WTC11 (cell line): ENCODE measurements around the gene SLC34A1. TPM values are rescaled to one million over a fixed set of nuclear protein-coding genes. Genes with fewer than 3 reads are reported as not detected.

ENCODE experiments used
- ATAC-seq: fragments of 200-7000 bp; cut with Tn5 transposase; 2 replicates; pipeline ENCODE4 v1.10.0; 2021; ENCODE audit warnings: mild to moderate bottlenecking, moderate library complexity
- CTCF ChIA-PET: fragments of 300-600 bp; sonication (Branson Sonifier 250); formaldehyde crosslinking; loops from one replicate; lab custom pipeline; 2021; ENCODE audit warnings: antibody characterized with exemption; lab: Charles Lee
- POLR2A ChIA-PET: fragments of 350-600 bp; sonication (Branson Sonifier 250); formaldehyde crosslinking; loops from one replicate; lab custom pipeline; 2021; ENCODE audit warnings: antibody characterized with exemption; lab: Charles Lee
- DNase-seq: peaks from one replicate; pipeline ENCODE4 v3.0.0; 2021; ENCODE audit warnings: low spot score
- H3K27ac Mint-ChIP-seq: 2 replicates; pipeline ENCODE4 v1.8.0; 2021; ENCODE audit warnings: mixed read lengths
- H3K27me3 Mint-ChIP-seq: 2 replicates; pipeline ENCODE4 v1.8.0; 2021; ENCODE audit warnings: low read depth, mild to moderate bottlenecking, moderate library complexity, mixed read lengths
- H3K36me3 Mint-ChIP-seq: 2 replicates; pipeline ENCODE4 v1.8.0; 2021; ENCODE audit warnings: mixed read lengths
- H3K4me1 Mint-ChIP-seq: 2 replicates; pipeline ENCODE4 v1.8.0; 2022; ENCODE audit warnings: mixed read lengths
- H3K4me3 Mint-ChIP-seq: 2 replicates; pipeline ENCODE4 v1.8.0; 2021; ENCODE audit warnings: mild to moderate bottlenecking, moderate library complexity, mixed read lengths
- H3K9me3 Mint-ChIP-seq: 2 replicates; pipeline ENCODE4 v1.8.0; 2021; ENCODE audit warnings: mixed read lengths
- ATF6 ChIP-seq: sonication (generic); formaldehyde crosslinking; IDR thresholded peaks from 2 replicates; pipeline ENCODE4 v1.8.1; 2023; ENCODE audit warnings: mild to moderate bottlenecking, missing genetic modification reagents
- CREB1 ChIP-seq: sonication (generic); formaldehyde crosslinking; IDR thresholded peaks from 2 replicates; pipeline ENCODE4 v1.8.0; 2023; ENCODE audit warnings: mild to moderate bottlenecking, missing genetic modification reagents
- EMX1 ChIP-seq: fragments of 250-450 bp; sonication (Bioruptor Pico); IDR thresholded peaks from 2 replicates; pipeline ENCODE4 v1.8.0; 2021; ENCODE audit warnings: mild to moderate bottlenecking
- ERG ChIP-seq: fragments of 250-450 bp; sonication (Bioruptor Pico); IDR thresholded peaks from 2 replicates; pipeline ENCODE4 v1.8.0; 2021; ENCODE audit warnings: mild to moderate bottlenecking
- FOXJ3 ChIP-seq: sonication (generic); formaldehyde crosslinking; IDR thresholded peaks from 2 replicates; pipeline ENCODE4 v1.9.0; 2021; ENCODE audit warnings: missing genetic modification reagents, mild to moderate bottlenecking, borderline replicate concordance
- HMGXB4 ChIP-seq: sonication (generic); formaldehyde crosslinking; IDR thresholded peaks from 2 replicates; pipeline ENCODE4 v1.8.1; 2023; ENCODE audit warnings: mild to moderate bottlenecking, moderate library complexity, missing genetic modification reagents
- JAZF1 ChIP-seq: fragments of 250-450 bp; sonication (Bioruptor Pico); IDR thresholded peaks from 2 replicates; pipeline ENCODE4 v1.9.0; 2021; ENCODE audit warnings: moderate library complexity, mild to moderate bottlenecking, inconsistent platforms
- NFYB ChIP-seq: sonication (generic); formaldehyde crosslinking; conservative IDR thresholded peaks from 2 replicates; pipeline ENCODE4 v1.8.0; 2022; ENCODE audit warnings: low read depth, missing genetic modification reagents
- NR2C2 ChIP-seq: sonication (generic); formaldehyde crosslinking; IDR thresholded peaks from 2 replicates; pipeline ENCODE4 v1.8.0; 2022; ENCODE audit warnings: mild to moderate bottlenecking, missing genetic modification reagents
- NR3C1 ChIP-seq: sonication (generic); formaldehyde crosslinking; conservative IDR thresholded peaks from 2 replicates; pipeline ENCODE4 v1.8.1; 2023; ENCODE audit warnings: low read depth, mild to moderate bottlenecking, missing genetic modification reagents
- SMAD3 ChIP-seq: sonication (generic); formaldehyde crosslinking; IDR thresholded peaks from 2 replicates; pipeline ENCODE4 v1.8.0; 2022; ENCODE audit warnings: missing genetic modification reagents, mild to moderate bottlenecking, borderline replicate concordance
- TEAD1 ChIP-seq: sonication (generic); formaldehyde crosslinking; IDR thresholded peaks from 2 replicates; pipeline ENCODE4 v1.8.0; 2022; ENCODE audit warnings: mild to moderate bottlenecking, missing genetic modification reagents
- ZBTB21 ChIP-seq: sonication (generic); formaldehyde crosslinking; IDR thresholded peaks from 2 replicates; pipeline ENCODE4 v1.8.1; 2023; ENCODE audit warnings: mild to moderate bottlenecking, missing genetic modification reagents, borderline replicate concordance
- ZMAT4 ChIP-seq: fragments of 250-450 bp; sonication (Bioruptor Pico); IDR thresholded peaks from 2 replicates; pipeline ENCODE4 v1.9.0; 2021; ENCODE audit warnings: mild to moderate bottlenecking
- ZNF121 ChIP-seq: sonication (generic); formaldehyde crosslinking; IDR thresholded peaks from 2 replicates; pipeline ENCODE4 v1.8.0; 2023; ENCODE audit warnings: missing genetic modification reagents
- ZNF281 ChIP-seq: sonication (generic); formaldehyde crosslinking; IDR thresholded peaks from 2 replicates; pipeline ENCODE4 v1.8.0; 2023; ENCODE audit warnings: mild to moderate bottlenecking, missing genetic modification reagents
- ZNF317 ChIP-seq: sonication (generic); formaldehyde crosslinking; IDR thresholded peaks from 2 replicates; pipeline ENCODE4 v1.8.1; 2023; ENCODE audit warnings: low read depth, mild to moderate bottlenecking, moderate library complexity, missing genetic modification reagents, borderline replicate concordance
- ZNF671 ChIP-seq: fragments of 250-450 bp; sonication (Bioruptor Pico); IDR thresholded peaks from 2 replicates; pipeline ENCODE4 v1.8.0; 2021; ENCODE audit warnings: mild to moderate bottlenecking
- total RNA-seq: library from RNA; stranded (reverse); gene quantifications from 3 replicates; pipeline ENCODE4 v1.2.3, GENCODE V29; 2021

SLC34A1 gene
- total RNA-seq, 1 experiment from 2014 or later: not detected

GRCh38 chr5:177347699-177348098 lies 36.5 kb upstream of the SLC34A1 start:
- Mint-ChIP-seq H3K9me3 (no peaks in the 10 kb centered on the region), H3K27me3 (no peaks in the 10 kb centered on the region), H3K4me1 (peaks cover 32% of the 10 kb centered on the region), H3K4me3 (no peak overlapping the region), H3K27ac (no peak overlapping the region), H3K36me3 (peaks cover 23% of the 10 kb centered on the region)
- TF ChIP-seq ZNF121 (CRISPR knock-in tag) (peak; percentile 75; the same call in 1 of the 2 replicates), ERG (CRISPR knock-in tag) (no peak), ZNF317 (no peak)
- CTCF ChIA-PET: no interaction called here
- DNase-seq (no peak), ATAC-seq (no peak)
- POLR2A ChIA-PET: no interaction called here

GRCh38 chr5:177349362-177349647 lies 34.9 kb upstream of the SLC34A1 start:
- Mint-ChIP-seq H3K27ac (0 out of 2 replicates have a peak overlapping the region, but pooled peaks have one; percentile 16), H3K9me3 (no peaks in the 10 kb centered on the region), H3K36me3 (peaks cover 18% of the 10 kb centered on the region), H3K27me3 (peaks cover 7% of the 10 kb centered on the region), H3K4me1 (peaks cover 32% of the 10 kb centered on the region), H3K4me3 (peak overlapping the region; percentile 98)
- POLR2A ChIA-PET: interaction anchor here (0.7 kb wide), 1 partner anchor 10 kb away, joined by 8 read pairs; no protein-coding TSS in a partner anchor
- DNase-seq (no peak), ATAC-seq (no peak)
- CTCF ChIA-PET: interaction anchor here (0.7 to 1.7 kb wide), 4 partner anchors 11 to 37 kb away, joined by 3 to 4 read pairs (median 4); no protein-coding TSS in a partner anchor
- TF ChIP-seq NR2C2 (CRISPR knock-in tag) (no peak), JAZF1 (no peak), ZNF121 (CRISPR knock-in tag) (no peak), NFYB (CRISPR knock-in tag) (no peak), ZMAT4 (CRISPR knock-in tag) (no peak), ZBTB21 (no peak), ATF6 (CRISPR knock-in tag) (no peak), HMGXB4 (CRISPR knock-in tag) (no peak), TEAD1 (CRISPR knock-in tag) (no peak), NR3C1 (CRISPR knock-in tag) (no peak), FOXJ3 (CRISPR knock-in tag) (no peak), ZNF671 (CRISPR knock-in tag) (no peak), CREB1 (no peak), EMX1 (CRISPR knock-in tag) (no peak), ZNF281 (CRISPR knock-in tag) (no peak), SMAD3 (CRISPR knock-in tag) (no peak)
